Lung (tissue), 12 donors: ENCODE results near the gene MAB21L4. TPM values are rescaled to one million over a fixed set of nuclear protein-coding genes. Genes with fewer than 3 reads are reported as not detected.

ENCODE experiments used
- ATAC-seq: fragments of 200-7000 bp; cut with Tn5 transposase; one replicate; pipeline ENCODE4 v1.9.1; 2020; ENCODE audit warnings: moderate number of reproducible peaks; ENCODE audit not compliant: insufficient read depth, low FRiP score
- DNase-seq, 3 donors: peaks; one replicate each; pipeline ENCODE4 v3.0.0-alpha.2; 2013 to 2017
- H3K27ac ChIP-seq, 2 donors: one replicate each; pipeline ENCODE4 v1.5.1; 2013; ENCODE audit warnings: mild to moderate bottlenecking in 2 of 2, moderate library complexity in 2 of 2, control low read depth in 1 of 2, inconsistent platforms in 1 of 2, low read depth in 1 of 2, low read length in 1 of 2
- H3K27me3 ChIP-seq, 3 donors: one replicate each; pipeline ENCODE4 v1.5.1; 2013; ENCODE audit warnings: low read length in 2 of 3; ENCODE audit not compliant: control insufficient read depth in 3 of 3, insufficient read depth in 3 of 3
- H3K36me3 ChIP-seq, 4 donors: one replicate each; pipeline ENCODE4 v1.5.1; 2013; ENCODE audit warnings: low read length in 4 of 4, mild to moderate bottlenecking in 1 of 4, moderate library complexity in 1 of 4; ENCODE audit not compliant: control insufficient read depth in 4 of 4, insufficient read depth in 4 of 4
- H3K4me1 ChIP-seq, 5 donors: one replicate each; pipeline ENCODE4 v1.5.1; 2013; ENCODE audit warnings: low read length in 5 of 5, mild to moderate bottlenecking in 2 of 5, moderate library complexity in 1 of 5; ENCODE audit not compliant: control insufficient read depth in 5 of 5, insufficient read depth in 5 of 5
- H3K4me3 ChIP-seq: one replicate; pipeline ENCODE4 v1.5.1; 2013; ENCODE audit warnings: mild to moderate bottlenecking, control low read depth, moderate library complexity
- H3K9ac ChIP-seq, 2 donors: one replicate each; pipeline ENCODE4 v1.5.1; 2013; ENCODE audit warnings: low read length in 2 of 2, control low read depth in 1 of 2; ENCODE audit not compliant: insufficient read depth in 1 of 2
- H3K9me3 ChIP-seq, 4 donors: one replicate each; pipeline ENCODE4 v1.5.1; 2013; ENCODE audit warnings: low read length in 3 of 4, mild to moderate bottlenecking in 1 of 4, moderate library complexity in 1 of 4; ENCODE audit not compliant: control insufficient read depth in 4 of 4, insufficient read depth in 3 of 4
- WGBS, 2 donors: extraction: QIAGEN DNeasy Blood & Tissue Kit; methylation state at CpG; one replicate each; pipeline ENCODE4 v1.1.7; 2013; 5-methylcytosine and 5-hydroxymethylcytosine counted together
- polyA plus RNA-seq, 2 donors: library from polyadenylated mRNA; stranded (reverse); fragments of 200-250 nt; gene quantifications; one replicate each; pipeline ENCODE4 v1.2.1, GENCODE V29; 2013
- total RNA-seq, 2 donors: library from RNA; depleted of rRNA in 1 of 2; stranded (reverse); fragments of >200 nt in 1 of 2; gene quantifications; one replicate each; pipeline ENCODE4 v1.2.1, GENCODE V29; 2014 to 2021
- TF ChIP-seq, protein P1 (sequence below): IDR thresholded peaks from 2 replicates; pipeline ENCODE4 v1.5.1; 2012; ENCODE audit warnings: mild to moderate bottlenecking; ENCODE audit errors: control extremely low read depth, extremely low read depth
- donor health status: control.
- donor health status: control.
- donor health status: Bipolar disorder and iron deficiency.
- donor health status: healthy.
- donor health status: DM: yes; HTN: yes; CAD: no.

MAB21L4 gene
- total and polyA plus RNA-seq, 4 donors, result 2.9 to 21.1 (median 6.8) TPM

DNA sequence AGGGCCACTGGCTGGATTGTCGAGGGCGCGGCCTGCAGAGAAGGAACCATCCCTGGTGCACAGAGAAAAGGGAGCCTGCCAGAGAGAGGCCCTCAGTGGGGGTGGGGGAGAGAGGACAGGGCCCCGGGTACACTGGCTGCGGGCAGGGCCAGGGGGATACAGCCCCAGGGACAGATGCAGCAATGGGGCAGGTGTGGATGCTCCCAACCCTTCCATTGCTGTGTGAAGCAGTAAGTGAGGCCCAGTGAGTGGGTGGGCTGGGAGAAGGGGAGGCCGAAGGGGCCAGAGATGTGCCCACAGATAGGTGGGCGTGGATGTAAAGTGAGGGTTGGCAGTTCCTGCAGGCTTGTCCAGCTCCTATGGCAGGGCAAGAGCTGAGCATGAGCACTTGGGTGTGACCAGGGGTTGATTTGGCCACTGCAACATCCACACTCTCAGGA is 19.9 kb downstream of the MAB21L4 start:
- DNase-seq (no peak), ATAC-seq (no peak)
- TF ChIP-seq, protein P1, sequence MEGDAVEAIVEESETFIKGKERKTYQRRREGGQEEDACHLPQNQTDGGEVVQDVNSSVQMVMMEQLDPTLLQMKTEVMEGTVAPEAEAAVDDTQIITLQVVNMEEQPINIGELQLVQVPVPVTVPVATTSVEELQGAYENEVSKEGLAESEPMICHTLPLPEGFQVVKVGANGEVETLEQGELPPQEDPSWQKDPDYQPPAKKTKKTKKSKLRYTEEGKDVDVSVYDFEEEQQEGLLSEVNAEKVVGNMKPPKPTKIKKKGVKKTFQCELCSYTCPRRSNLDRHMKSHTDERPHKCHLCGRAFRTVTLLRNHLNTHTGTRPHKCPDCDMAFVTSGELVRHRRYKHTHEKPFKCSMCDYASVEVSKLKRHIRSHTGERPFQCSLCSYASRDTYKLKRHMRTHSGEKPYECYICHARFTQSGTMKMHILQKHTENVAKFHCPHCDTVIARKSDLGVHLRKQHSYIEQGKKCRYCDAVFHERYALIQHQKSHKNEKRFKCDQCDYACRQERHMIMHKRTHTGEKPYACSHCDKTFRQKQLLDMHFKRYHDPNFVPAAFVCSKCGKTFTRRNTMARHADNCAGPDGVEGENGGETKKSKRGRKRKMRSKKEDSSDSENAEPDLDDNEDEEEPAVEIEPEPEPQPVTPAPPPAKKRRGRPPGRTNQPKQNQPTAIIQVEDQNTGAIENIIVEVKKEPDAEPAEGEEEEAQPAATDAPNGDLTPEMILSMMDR, result no peak
- no peaks in the 10 kb centered on the region for H3K9me3 ChIP-seq
- peaks cover 0 to 20% (median 0%) of the 10 kb centered on the region in 5 donors for H3K4me1 ChIP-seq
- no peaks in the 10 kb centered on the region for H3K27me3 ChIP-seq
- H3K4me3 ChIP-seq, result no peak overlapping the region
- H3K27ac ChIP-seq, result no peak overlapping the region
- no peaks in the 10 kb centered on the region for H3K36me3 ChIP-seq
- H3K9ac ChIP-seq, result no peak overlapping the region
- 73 to 80% methylated on average over 7 of the region's 7 CpGs for WGBS, 2 donors

DNA sequence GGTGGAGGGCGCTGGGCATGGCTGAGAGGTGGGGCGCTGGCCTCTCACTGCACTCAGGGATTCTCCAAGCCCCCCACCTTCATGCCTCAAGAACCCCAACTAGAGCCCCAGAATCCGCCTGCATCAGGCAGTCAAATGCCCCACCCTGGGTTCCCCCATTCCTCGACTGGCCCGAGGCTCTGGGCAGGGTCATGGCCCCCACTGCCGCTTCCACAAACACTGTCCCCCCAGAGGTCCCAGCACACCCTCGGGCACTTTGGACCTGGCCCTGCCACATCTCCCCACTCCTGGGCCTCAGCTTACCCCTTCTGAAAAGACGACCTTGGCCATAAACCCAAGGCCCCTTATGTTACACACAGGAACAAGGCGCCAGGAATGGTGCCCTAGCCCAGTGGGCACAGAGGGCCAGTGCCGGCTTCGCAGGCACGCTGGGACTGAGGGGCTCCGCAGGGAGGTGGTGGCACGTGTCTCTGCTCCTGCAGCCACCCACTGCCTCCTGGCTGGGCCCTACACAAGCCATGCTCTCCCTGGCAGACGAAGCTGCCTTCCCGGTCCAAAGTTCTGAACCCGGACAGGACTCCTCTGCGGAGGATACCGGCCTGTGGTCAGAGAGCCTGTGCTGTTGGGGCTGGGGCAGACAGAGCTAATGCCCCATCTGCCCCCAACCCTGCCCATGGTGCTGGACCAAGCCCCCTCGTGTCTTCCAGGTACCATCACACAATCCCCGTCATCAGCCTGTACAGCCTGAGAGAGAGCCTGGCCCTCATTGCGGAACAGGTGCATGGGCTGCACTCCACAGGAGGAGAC is 20.5 kb downstream of the MAB21L4 start:
- peaks cover 0 to 20% (median 0%) of the 10 kb centered on the region in 5 donors for H3K4me1 ChIP-seq
- no peaks in the 10 kb centered on the region for H3K9me3 ChIP-seq
- H3K36me3 ChIP-seq, result no peaks in the 10 kb centered on the region
- DNase-seq (no peak), ATAC-seq (no peak)
- TF ChIP-seq, protein P1, result no peak
- H3K27me3 ChIP-seq, result no peaks in the 10 kb centered on the region
- WGBS, 2 donors, result 94 to 97% methylated on average over 22 of the region's 22 CpGs
- H3K4me3 ChIP-seq, result no peak overlapping the region
- H3K9ac ChIP-seq, result no peak overlapping the region
- no peak overlapping the region for H3K27ac ChIP-seq

GRCh38 chr2:240874715-240875227 is 21.2 kb downstream of the MAB21L4 start:
- DNase-seq, result peak in 1 of 3 donors; percentile 4
- TF ChIP-seq, protein P1, result no peak
- Histone ChIP-seq H3K27me3 (no peaks in the 10 kb centered on the region), H3K27ac (no peak overlapping the region), H3K9me3 (no peaks in the 10 kb centered on the region), H3K4me3 (no peak overlapping the region), H3K4me1 (peaks cover 0 to 20% (median 0%) of the 10 kb centered on the region in 5 donors), H3K36me3 (no peaks in the 10 kb centered on the region), H3K9ac (peak overlapping the region in 1 of 2 donors; percentile 1)
- no peak for ATAC-seq
- WGBS, 2 donors, result 85 to 91% methylated on average over 12 of the region's 12 CpGs
